Dermis microvascular lymphatic vessel endothelial cell (primary cell): ENCODE measurements around the gene UBXN7. TPM values are rescaled to one million over a fixed set of nuclear protein-coding genes. Genes with fewer than 3 reads are reported as not detected.
"Not testable (repeated sequence)": the region's sequence is repeated elsewhere in the genome, so short reads cannot be mapped to it uniquely, and the experiment has no call there.

Experiments
- DNase-seq, 2 donors: peaks; one replicate each; pipeline versions ENCODE4 v3.0.0 to v3.0.0-alpha.2; 2010; ENCODE audit warnings: low read depth in 2 of 2
- total RNA-seq: library from RNA; depleted of rRNA; stranded (reverse); fragments of >200 nt; gene quantifications from 2 replicates; pipeline ENCODE4 v1.2.1, GENCODE V29; 2014

The UBXN7 gene, protein sequence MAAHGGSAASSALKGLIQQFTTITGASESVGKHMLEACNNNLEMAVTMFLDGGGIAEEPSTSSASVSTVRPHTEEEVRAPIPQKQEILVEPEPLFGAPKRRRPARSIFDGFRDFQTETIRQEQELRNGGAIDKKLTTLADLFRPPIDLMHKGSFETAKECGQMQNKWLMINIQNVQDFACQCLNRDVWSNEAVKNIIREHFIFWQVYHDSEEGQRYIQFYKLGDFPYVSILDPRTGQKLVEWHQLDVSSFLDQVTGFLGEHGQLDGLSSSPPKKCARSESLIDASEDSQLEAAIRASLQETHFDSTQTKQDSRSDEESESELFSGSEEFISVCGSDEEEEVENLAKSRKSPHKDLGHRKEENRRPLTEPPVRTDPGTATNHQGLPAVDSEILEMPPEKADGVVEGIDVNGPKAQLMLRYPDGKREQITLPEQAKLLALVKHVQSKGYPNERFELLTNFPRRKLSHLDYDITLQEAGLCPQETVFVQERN
- 17.1 and 18.2 TPM in 2 replicates for total RNA-seq

DNA sequence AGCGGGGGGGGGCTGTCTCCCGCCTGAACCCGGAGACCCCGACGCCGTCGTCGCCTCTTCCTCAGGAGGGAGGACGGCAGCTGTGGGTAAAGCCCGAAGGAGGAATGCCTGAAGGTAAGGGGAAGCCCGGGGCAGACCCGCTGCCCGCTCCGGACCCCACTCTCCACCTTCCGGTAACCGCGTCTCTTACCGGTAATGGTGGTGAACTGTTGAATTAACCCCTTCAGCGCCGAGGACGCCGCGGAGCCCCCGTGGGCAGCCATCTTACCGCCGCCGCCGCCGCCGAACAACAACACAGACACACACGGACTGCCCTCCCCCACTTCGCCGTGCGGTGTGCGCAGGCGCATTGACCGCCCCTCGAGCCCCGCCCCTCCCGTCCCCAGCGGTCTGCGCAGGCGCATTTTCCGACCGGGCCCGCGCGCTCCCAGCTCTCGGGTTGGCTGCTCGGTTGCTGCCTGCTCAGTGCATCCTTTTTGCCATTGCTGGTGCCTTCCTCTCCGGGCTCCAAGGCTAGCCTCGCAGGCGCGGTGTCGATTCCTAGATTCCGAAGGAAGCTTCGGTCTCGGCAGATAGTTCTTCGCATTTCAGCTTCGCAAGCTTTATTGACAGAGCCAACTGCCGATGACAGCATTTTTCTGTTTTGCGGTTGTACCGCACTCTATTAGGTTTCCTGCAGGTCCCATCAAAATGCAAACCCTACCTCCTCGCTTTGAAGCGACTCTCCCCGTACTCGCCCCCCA lies at the start of gene UBXN7:
UBXN7 (minus strand) TSS at position 291 of the 743 bp plus-strand sequence; CDS start at position 263, 28 bp downstream.
- peak; percentile 77 to 95 for DNase-seq

DNA sequence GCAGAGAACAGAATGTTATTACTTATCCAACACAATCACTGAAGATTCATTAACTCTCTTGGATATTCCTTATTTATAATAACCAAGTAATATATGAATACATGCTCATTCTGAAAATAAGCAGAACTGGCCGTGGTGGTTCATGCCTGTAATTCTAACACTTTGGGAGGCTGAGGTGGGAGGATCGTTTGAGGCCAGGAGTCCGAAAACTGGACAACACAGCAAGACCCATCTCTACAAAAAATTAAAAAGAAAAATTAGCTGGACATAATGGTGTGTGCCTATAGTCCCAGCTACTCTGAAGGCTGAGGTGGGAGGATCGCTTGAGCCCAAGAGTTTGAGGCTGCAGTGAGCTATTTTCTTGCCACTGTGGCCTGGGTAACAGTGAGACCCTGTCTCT lies 45.5 kb upstream of the UBXN7 start:
- no peak for DNase-seq

DNA sequence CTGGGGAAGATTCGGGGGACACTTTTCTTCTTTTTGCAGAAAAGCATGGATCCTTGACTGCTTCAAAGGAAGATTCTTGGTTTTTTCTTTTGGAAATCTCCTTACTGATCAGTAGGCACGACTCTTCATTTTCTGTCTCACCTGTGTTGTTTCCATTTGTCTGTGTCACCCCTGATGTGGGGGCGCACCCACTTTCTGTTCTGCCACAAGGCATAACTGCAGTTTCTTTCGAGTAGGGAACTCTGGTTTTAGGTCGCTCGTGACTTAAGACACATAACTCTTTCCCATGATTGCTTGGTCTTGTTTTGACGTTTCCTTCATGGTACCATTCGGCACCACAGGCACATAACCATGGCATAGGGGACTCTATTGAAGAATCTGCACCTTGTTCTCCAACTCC lies 40.1 kb upstream of the UBXN7 start:
- no peak for DNase-seq

DNA sequence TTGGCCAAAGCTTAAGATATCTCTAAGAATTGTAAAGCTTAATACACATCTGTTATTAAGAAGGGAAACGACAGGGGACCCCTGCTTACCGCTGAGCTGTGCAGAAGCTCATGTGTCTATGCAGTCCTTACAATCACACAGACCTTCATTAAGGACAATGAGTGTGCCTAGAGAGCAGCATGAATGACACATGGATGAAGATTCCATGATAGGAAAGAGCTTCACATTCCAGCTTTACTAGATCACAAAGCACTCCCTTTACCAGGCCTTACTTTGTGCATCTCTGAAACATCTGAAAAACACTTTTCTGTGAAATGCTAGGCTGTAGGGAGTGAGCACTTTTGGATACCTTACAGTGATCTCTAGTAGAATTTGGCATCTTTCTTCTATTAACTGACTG lies 39.3 kb upstream of the UBXN7 start:
- DNase-seq, result no peak

DNA sequence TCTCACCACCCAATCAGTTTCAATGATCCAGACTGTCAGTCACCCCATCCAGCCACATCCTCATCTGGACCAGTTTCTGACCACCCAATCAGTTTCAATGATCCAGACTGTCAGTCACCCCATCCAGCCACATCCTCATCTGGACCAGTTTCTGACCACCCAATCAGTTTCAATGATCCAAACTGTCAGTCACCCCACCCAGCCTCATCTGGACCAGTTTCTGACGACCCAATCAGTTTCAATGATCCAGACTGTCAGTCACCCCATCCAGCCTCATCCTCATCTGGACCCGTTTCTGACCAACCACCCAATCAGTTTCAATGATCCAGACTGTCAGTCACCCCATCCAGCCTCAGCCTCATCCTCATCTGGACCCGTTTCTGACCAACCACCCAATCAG lies 38.0 kb upstream of the UBXN7 start:
- not testable (repeated sequence) for DNase-seq

DNA sequence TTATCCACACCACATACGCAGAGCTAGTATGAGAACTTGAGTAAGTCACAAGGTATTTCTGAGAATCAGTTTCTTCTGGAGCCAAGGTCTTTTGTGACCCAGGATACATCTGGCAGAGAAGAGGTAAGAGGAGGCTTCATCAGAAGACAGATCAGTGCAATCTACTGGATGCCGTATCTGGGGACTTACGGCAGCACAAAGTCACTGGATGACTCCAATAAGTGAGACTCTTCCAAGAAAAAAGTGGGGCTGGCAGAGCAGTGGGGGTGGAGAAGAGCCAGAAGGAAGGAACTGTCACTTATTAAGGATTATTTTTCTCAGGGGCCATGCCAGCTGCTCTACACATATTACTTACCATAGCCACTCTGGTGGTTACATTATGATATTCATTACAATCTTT lies 31.6 kb upstream of the UBXN7 start:
- no peak for DNase-seq

DNA sequence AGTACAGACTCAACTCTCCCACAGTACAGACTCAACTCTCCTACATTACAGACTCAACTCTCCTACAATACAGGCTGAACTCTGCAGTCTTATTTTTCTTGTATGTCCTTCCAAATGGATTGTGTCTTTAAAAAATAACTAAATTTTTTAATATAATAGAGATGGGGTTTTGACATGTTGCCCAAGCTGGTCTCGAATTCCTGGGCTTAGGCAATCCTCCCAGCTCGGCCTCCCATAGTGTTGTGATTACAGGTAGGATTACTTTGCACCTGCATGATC lies 31.2 kb upstream of the UBXN7 start:
- no peak for DNase-seq

DNA sequence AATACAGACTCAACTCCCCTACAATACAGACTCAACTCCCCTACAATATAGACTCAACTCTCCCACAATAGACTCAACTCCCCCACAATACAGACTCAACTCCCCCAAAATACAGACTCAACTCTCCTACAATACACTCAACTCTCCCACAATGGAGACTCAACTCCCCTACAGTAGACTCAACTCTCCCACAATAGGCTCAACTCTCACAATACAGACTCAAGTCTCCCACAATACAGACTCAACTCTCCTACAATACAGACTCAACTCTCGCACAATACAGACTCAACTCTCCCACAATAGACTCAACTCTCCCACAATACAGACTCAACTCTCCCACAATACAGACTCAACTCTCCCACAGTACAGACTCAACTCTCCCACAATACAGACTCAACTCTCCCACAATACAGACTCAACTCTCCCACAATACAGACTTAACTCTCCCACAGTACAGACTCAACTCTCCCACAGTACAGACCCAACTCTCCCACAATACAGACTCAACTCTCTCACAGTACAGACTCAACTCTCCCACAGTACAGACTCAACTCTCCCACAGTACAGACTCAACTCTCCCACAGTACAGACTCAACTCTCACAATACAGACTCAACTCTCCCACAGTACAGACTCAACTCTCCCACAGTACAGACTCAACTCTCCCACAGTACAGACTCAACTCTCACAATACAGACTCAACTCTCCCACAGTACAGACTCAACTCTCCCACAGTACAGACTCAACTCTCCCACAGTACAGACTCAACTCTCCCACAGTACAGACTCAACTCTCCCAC lies 30.7 kb upstream of the UBXN7 start:
- not testable (repeated sequence) for DNase-seq

DNA sequence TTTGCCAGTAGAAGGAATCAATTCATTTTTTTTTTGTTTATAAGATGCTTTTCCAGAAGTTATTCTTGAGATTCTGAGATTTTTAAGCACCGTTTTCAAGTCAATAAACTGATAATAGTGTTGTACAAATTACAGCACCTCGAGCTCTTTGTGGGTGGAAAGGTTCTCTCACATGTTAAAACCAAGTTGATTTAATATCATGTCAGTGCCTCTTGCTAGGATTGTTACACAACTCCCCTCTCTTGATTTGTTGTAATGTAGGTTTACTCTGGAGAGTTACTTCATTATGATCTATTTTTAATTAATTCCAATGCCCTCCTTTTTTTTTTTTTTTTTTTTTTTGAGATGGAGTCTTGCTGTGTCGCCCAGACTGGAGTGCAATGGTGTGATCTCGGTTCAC lies 25.8 kb upstream of the UBXN7 start:
- DNase-seq, result no peak

DNA sequence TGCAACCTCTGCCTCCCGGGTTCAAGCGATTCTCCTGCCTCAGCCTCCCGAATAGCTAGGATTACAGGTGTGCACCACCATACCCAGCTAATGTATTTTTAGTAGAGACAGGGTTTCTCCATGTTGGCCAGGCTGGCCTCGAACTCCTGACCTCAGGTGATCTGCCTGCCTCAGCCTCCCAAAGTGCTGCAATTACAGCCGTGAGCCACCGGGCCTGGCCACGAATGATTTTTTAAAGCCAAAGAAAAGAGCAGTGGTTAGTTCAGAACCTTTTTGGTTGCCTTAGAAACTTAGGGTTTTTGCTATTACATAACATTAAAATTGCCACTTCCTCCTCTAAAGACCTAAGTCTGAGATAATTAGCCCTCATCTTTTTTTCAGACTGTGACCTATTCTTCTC lies 25.2 kb upstream of the UBXN7 start:
- not testable (repeated sequence) for DNase-seq

DNA sequence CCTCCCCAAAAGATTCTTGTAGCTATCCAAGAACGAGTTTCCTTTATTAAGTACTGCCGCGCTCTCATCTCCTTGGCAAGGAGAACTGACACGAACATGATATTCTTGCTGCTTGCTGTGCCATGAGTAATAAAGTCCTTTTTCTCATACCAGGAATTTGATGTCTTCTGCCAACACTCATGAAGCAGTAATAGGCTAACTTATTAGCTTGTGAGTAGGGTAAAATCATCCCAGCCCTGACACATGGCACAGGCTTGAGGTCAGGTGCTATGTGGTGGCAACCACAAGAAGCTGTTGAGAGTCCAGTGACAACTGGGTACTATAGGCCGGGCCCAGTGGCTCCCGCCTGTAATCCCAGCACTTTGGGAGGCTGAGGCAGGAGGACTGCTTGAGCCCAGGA lies 22.7 kb upstream of the UBXN7 start:
- no peak for DNase-seq

DNA sequence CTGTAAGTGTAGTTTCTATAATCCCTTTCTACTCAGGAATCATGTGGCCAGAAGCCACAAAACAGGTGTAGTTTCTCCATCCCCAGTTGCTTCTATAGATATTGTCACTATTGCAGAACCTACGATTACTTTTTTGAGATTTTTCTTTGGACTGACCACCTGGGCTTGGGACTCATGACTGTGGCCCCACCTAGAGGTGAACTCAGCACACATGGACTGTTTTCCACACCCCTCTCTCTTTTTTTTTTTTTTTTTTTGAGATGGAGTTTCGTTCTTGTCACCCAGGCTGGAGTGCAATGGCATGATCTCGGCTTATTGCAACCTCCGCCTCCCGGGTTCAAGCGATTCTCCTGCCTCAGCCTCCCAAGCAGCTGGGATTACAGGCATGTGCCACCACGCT lies 13.2 kb upstream of the UBXN7 start:
- DNase-seq, result peak in 1 of 2 donors; percentile 22

DNA sequence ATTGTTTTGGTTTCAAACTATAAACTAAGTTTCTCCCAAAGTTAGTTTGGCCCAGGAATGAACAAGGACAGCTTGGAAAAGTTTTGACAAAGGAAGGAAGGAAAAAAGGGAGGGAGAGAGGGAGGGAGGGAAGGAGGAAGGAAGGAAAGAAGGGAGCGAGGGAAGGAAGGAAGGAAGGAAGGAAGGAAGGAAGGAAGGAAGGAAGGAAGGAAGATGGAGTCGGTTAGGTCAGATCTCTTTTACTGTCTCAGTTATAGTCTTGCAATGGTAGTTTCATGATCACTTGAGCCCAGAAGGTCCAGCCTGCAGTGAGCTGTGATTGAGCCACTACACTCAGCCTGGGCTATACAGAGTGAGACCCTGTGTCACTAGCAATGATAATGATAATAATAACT lies 12.3 kb upstream of the UBXN7 start:
- DNase-seq, result no peak

DNA sequence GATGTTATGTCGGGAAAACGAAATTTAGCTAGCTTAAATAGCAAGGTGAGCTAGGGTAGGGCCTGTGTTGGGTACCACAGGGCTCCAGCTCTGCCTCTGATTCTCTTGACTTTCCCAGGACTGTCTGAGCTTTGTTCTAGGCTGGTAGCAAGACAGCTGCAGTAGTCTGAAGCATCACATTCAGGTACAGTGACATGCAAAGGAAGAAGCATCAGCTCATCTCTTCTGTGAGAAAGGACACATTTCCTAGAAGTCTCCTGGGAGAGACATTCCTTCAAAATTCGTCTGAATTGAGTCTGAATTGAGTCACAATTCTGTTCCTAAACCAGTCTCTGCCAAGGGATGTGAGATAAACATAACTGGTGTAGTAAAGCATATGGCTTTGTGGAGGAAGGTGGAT lies 8.5 kb upstream of the UBXN7 start:
- no peak for DNase-seq

DNA sequence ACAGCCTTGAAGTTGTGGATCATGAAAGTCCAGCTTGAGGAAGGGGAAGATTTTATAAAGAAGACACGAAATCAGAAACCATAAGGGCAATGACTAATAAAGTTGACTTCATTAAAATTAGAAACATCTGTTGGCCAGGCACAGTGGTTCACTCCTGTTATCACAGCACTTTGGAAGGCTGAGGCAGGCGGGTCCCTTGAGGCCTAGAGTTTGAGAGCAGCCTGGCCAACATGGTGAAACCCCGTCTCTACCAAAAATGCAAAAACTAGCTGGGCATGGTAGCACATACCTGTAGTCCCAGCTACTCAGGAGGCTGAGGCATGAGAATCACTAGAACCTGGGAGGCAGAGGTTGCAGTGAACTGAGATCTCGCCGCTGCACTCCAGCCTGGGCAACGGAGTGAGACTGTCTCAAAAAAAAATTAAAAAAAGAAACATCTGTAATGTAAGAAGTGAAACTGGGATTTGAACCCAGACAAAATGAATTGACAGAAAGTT lies 7.9 kb upstream of the UBXN7 start:
- DNase-seq, result no peak

DNA sequence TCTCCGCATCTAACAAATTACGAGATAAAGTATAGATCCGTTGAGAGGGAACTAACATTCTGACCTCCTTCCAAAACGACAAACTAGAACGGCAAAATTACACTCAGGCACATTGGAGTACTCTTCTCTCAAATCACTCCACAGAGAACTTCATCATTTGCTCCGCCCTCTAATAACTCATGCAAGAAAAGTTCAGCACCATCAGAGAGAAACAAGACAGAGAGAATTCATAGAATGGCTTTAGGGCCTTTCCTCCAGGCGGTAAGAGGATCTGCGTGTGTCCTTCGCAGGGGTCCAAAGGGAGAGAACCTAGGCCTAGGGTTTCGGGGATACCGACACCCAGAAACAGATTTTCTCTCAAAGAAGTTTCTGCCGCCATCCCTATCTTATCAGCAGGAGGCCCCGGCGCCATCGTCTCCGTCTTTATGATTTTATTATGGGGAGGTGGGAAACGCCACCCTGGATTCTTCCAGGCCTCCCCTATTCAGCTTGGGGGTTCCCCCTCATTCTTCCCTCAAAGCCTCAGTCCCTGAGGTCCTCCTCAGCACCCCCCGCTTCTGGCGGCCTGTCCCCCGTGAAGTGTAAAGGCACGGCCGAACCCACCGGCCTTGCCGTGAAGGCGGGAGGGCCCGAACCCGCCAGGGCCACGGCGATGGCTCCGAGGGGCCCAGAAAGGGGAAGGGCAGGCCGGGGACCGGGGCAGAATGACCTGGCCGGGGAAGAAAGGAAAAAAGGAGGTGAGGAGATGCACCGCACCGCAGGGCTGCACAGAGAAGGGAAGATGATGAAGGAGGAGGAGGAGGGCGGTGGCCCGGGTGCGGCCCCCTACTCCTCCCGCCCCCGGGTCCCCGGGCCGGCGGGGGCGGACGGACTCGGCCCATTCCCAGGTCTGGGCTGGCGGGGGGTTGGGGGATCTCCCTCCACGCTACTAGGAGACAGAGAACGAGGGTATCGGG lies 768 bp downstream of the UBXN7 start:
- peak; percentile 27 to 65 for DNase-seq

DNA sequence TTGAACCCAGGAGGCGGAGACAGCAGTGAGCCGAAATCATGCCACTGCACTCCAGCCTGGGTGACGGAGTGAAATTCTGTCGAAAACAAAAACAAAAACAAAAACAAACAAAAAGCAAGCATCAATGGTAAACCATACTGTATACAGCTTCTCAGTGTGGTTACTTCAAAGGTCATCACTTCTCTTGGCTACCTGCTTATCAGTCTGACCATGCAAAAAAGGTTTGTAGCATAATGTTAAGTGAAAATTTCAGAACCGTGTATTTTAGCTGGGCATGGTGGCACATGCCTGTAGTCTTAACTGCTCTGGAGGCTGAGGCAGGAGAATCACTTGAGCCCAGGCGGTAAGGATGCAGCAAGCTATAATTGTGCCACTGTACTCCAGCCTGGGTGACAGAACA lies 4.2 kb downstream of the UBXN7 start:
- no peak for DNase-seq

DNA sequence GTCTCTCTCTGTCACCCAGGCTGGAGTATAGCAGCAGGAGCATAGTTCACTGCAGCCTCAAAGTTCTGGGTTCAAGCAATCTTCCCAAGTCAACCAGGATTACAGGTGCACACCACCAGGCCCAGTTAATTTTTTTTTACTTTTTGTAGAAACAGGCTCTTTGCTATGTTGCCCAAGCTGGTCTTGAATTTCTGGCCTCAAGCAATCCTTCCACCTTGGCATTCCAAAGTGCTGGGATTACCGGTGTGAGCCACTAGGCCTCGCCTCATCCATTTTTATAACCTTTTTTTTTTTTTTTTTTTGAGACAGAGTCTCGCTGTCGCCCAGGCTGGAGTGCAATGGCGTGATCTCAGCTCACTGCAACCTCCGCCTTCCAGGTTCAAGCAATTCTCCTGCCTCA lies 7.8 kb downstream of the UBXN7 start:
- not testable (repeated sequence) for DNase-seq

DNA sequence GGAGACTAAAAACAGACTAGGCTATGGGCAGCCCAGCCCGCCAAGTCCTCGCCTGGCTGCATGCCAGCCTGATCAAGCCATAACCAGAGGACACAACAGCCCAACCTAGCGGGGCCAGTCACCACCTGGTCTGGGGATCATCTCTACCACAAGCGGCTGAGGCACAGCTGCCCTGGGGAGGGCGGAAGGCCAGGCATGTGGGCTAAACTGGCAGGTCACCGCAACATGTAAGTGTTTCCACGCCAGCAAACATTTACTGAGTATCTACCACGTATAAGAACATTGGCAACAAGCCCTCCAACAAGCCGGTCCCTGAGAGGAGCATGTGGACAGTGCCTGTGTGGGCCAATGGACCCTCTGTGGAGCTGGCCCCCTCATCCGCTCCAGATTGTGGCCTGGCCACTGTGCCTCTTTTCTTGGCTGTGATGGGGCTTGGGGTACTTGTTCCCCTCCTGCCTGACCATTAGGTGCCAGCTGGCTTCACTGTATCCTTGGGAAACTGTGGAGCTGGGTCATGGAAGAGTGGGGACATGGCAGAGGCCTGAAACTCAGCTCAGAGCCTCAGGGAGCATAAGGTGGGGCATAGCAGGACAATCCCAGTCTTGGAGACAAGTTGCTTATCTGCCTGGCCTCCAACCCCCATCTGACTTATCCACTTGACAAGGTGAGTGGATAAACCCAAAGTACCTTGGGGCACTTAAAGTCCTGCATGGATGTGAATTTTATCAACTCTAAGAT lies 9.0 kb downstream of the UBXN7 start:
- peak; percentile 79 to 83 for DNase-seq

DNA sequence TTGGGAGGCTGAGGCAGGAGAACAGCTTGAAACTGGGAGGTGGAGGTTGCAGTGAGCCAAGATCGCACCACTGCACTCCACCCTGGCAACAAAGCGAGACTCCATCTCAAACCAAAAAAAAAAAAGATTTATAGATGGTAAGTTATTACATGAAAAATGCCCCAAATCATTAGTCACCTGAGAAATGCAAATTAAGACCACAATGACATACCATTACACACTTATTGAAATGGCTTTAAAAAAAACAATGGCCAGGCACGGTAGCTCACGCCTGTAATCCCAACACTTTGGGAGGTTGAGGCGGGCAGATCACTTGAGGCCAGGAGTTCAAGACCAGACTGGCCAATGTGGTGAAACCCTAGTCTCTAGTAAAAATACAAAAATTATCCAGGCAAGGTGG lies 10.6 kb downstream of the UBXN7 start:
- not testable (repeated sequence) for DNase-seq
